ENCODE results near the gene CTTNBP2. TPM values are rescaled to one million over a fixed set of nuclear protein-coding genes. Genes with fewer than 3 reads are reported as not detected.

CTTNBP2 gene
- total and polyA plus RNA-seq, 2 of the 13 experiments (the other 11 are each of a cell fraction or from before 2014, with no cell fraction given): not detected

DNA sequence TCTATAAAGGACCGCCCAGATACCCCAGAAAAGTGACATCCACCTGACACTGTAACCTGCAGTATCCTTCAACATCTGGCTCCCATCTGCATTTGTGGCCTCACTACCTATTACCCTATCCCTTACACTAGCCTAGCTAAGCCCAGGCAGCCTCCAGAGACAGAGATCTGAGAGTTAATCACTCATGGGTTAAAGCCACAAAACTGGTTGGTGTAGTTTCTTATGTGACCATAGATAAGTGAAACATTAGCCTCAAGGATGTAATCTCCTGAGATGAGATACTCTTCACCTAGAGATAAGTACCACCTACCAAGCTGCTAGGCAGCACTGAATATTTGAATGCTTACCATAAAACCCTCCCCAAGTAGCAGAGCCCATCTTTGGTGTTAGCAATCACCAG is 35.4 kb downstream of the CTTNBP2 start (continued):
- TF ChIP-seq ZNF788 (CRISPR knock-in tag; IDR thresholded peaks at IDR 0.05; ENCODE audit: borderline replicate concordance): no peak
- TF ChIP-seq, protein P1, sequence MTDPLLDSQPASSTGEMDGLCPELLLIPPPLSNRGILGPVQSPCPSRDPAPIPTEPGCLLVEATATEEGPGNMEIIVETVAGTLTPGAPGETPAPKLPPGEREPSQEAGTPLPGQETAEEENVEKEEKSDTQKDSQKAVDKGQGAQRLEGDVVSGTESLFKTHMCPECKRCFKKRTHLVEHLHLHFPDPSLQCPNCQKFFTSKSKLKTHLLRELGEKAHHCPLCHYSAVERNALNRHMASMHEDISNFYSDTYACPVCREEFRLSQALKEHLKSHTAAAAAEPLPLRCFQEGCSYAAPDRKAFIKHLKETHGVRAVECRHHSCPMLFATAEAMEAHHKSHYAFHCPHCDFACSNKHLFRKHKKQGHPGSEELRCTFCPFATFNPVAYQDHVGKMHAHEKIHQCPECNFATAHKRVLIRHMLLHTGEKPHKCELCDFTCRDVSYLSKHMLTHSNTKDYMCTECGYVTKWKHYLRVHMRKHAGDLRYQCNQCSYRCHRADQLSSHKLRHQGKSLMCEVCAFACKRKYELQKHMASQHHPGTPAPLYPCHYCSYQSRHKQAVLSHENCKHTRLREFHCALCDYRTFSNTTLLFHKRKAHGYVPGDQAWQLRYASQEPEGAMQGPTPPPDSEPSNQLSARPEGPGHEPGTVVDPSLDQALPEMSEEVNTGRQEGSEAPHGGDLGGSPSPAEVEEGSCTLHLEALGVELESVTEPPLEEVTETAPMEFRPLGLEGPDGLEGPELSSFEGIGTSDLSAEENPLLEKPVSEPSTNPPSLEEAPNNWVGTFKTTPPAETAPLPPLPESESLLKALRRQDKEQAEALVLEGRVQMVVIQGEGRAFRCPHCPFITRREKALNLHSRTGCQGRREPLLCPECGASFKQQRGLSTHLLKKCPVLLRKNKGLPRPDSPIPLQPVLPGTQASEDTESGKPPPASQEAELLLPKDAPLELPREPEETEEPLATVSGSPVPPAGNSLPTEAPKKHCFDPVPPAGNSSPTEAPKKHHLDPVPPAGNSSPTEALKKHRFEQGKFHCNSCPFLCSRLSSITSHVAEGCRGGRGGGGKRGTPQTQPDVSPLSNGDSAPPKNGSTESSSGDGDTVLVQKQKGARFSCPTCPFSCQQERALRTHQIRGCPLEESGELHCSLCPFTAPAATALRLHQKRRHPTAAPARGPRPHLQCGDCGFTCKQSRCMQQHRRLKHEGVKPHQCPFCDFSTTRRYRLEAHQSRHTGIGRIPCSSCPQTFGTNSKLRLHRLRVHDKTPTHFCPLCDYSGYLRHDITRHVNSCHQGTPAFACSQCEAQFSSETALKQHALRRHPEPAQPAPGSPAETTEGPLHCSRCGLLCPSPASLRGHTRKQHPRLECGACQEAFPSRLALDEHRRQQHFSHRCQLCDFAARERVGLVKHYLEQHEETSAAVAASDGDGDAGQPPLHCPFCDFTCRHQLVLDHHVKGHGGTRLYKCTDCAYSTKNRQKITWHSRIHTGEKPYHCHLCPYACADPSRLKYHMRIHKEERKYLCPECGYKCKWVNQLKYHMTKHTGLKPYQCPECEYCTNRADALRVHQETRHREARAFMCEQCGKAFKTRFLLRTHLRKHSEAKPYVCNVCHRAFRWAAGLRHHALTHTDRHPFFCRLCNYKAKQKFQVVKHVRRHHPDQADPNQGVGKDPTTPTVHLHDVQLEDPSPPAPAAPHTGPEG (CRISPR knock-in tag; IDR thresholded peaks at IDR 0.05): no peak

DNA sequence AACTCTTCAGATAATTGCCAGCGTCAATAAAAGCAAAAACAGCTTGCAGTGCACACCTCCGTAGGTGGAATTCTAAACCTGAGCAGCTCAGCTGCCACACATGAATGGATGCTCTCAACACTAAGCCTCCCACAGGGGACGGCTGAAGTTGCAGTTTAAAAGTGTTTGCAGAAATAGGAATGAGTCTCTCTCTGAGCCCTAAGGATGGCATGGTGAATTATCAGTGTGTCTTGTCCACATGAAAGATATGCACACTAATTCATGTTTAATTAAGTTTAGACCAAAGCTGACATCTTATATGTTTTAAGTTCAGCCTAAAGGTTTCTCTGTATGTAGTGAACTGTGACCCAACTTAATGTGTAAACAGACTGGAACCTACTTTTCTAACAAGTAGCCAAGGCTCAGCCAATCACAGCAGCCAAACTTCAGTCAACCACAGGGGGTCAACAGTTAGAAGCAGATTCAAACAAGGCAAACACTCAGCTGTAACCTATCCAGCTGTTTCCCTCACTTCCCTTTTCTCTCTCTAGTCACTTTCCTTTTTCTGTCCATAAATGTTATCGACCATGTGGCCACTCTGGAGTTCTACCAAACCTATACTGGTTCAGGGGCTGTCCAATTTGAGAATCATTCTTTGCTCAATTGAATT is 38.1 kb downstream of the CTTNBP2 start:
- intact Hi-C loops (cut with micrococcal nuclease; ENCODE audit: unreplicated experiment) (no loop called here), in situ Hi-C loops (cut with HindIII; ENCODE audit: extremely low pct_ligation_motif_present, low pct_unique_long_range_greater_than_20kb) (no loop called here)
- FAIRE-seq (no peak), DNase-seq (ENCODE audit: low spot score) (no peak), ATAC-seq (no peak)
- H3K27me3 ChIP-seq (ENCODE audit: control insufficient read depth in 1 of 2, insufficient read depth in 2 of 2, low read length in 2 of 2): no peaks in the 10 kb centered on the region
- H3K9ac ChIP-seq (ENCODE audit: insufficient read depth, low read depth, low read length): no peak overlapping the region
- no peak overlapping the region for H3K27ac ChIP-seq (ENCODE audit: extremely low read length, insufficient read depth, low read length)
- H3K36me3 ChIP-seq (replicated peaks in 1 of 2; ENCODE audit: control insufficient read depth in 1 of 2, insufficient read depth in 2 of 2, low read length in 2 of 2): no peaks in the 10 kb centered on the region
- no peaks in the 10 kb centered on the region for H3K79me2 ChIP-seq (ENCODE audit: insufficient read depth, low read length)
- POLR2A ChIA-PET: no interaction called here
- no peaks in the 10 kb centered on the region for H3K9me3 ChIP-seq (ENCODE audit: low read length)
- no peak for TF ChIP-seq SIN3B (IDR thresholded peaks at IDR 0.05; ENCODE audit: low read length)
- no peak for TF ChIP-seq ZNF878 (CRISPR knock-in tag; IDR thresholded peaks at IDR 0.05)
- TF ChIP-seq IRF2 (CRISPR knock-in tag; IDR thresholded peaks at IDR 0.05): no peak
- BruUV-seq (replicated peaks): no TSS peak
- WGBS (ENCODE audit: low lambda C conversion rate): 1% methylated on average over 4 of the region's 4 CpGs
- H4K20me1 ChIP-seq (ENCODE audit: insufficient read depth, low read length): no peaks in the 10 kb centered on the region
- H2AFZ ChIP-seq (ENCODE audit: low read length): no peak overlapping the region
- no peak overlapping the region for H3K4me3 ChIP-seq (replicated peaks in 1 of 3; ENCODE audit: insufficient read depth in 1 of 3, low read depth in 2 of 3, low read length in 3 of 3)
- CTCF ChIA-PET (ENCODE audit: low intra/inter-chr PET ratio, low total read pairs): no interaction called here
- no peak overlapping the region for H3K4me2 ChIP-seq (ENCODE audit: low read depth, low read length)
- H3K4me1 ChIP-seq (ENCODE audit: insufficient read depth, low read length): no peaks in the 10 kb centered on the region

Data from HepG2 (cell line).